SK-N-DZ (cell line): ENCODE data around the gene DIAPH2.

Experiments used
- DNase-seq: peaks from one replicate; pipeline ENCODE4 v3.0.0-alpha.2; 2015; ENCODE audit warnings: low spot score

The DIAPH2 gene

GRCh38 chrX:97046867-97047266 is 362.2 kb downstream of the DIAPH2 start:
- no peak for DNase-seq

- no peak for DNase-seq
Measured at GRCh38 chrX:97050392-97050791, 365.8 kb downstream of the DIAPH2 start.

GRCh38 chrX:97057349-97057909 is 372.8 kb downstream of the DIAPH2 start:
- no peak for DNase-seq

- no peak for DNase-seq
Measured at GRCh38 chrX:97060020-97060419, 375.4 kb downstream of the DIAPH2 start.

- DNase-seq, result no peak
Measured at GRCh38 chrX:97065066-97065465, 380.4 kb downstream of the DIAPH2 start.

GRCh38 chrX:97065973-97066372 is 381.3 kb downstream of the DIAPH2 start:
- no peak for DNase-seq

- no peak for DNase-seq
Measured at GRCh38 chrX:97066381-97066780, 381.7 kb downstream of the DIAPH2 start.

- DNase-seq, result no peak
Measured at GRCh38 chrX:97070346-97070745, 385.7 kb downstream of the DIAPH2 start.

GRCh38 chrX:97074400-97074799 is 389.8 kb downstream of the DIAPH2 start:
- DNase-seq, result no peak

GRCh38 chrX:97089116-97089515 is 404.5 kb downstream of the DIAPH2 start:
- no peak for DNase-seq

GRCh38 chrX:97096385-97096784 is 411.7 kb downstream of the DIAPH2 start:
- DNase-seq, result no peak

- no peak for DNase-seq
Measured at GRCh38 chrX:97102938-97103337, 418.3 kb downstream of the DIAPH2 start.

GRCh38 chrX:97109730-97110129 is 425.1 kb downstream of the DIAPH2 start:
- no peak for DNase-seq

- DNase-seq, result no peak
Measured at GRCh38 chrX:97117572-97117971, 432.9 kb downstream of the DIAPH2 start.

- DNase-seq, result no peak
Measured at GRCh38 chrX:97119474-97120109, 434.9 kb downstream of the DIAPH2 start.

GRCh38 chrX:97123001-97123400 is 438.4 kb downstream of the DIAPH2 start:
- DNase-seq, result no peak

GRCh38 chrX:97126020-97126419 is 441.4 kb downstream of the DIAPH2 start:
- DNase-seq, result no peak

- DNase-seq, result no peak
Measured at GRCh38 chrX:97132664-97133415, 448.2 kb downstream of the DIAPH2 start.

GRCh38 chrX:97145934-97146333 is 461.3 kb downstream of the DIAPH2 start:
- no peak for DNase-seq

- DNase-seq, result no peak
Measured at GRCh38 chrX:97155816-97156215, 471.2 kb downstream of the DIAPH2 start.

GRCh38 chrX:97158269-97158668 is 473.6 kb downstream of the DIAPH2 start:
- no peak for DNase-seq

GRCh38 chrX:97159916-97160800 is 475.5 kb downstream of the DIAPH2 start:
- DNase-seq, result no peak
